Activated CD4-positive, alpha-beta T cell treated with anti-CD3 and anti-CD28 coated beads for 24 hours (primary cell): ENCODE data around the gene VAMP4.
"Not testable (repeated sequence)": the region's sequence is repeated elsewhere in the genome, so short reads cannot be mapped to it uniquely, and the experiment has no call there.

Experiments
- DNase-seq, 2 donors: peaks; one replicate each; pipeline ENCODE4 v3.0.0-alpha.2; 2020; ENCODE audit warnings: low read depth in 2 of 2

Gene VAMP4

DNA sequence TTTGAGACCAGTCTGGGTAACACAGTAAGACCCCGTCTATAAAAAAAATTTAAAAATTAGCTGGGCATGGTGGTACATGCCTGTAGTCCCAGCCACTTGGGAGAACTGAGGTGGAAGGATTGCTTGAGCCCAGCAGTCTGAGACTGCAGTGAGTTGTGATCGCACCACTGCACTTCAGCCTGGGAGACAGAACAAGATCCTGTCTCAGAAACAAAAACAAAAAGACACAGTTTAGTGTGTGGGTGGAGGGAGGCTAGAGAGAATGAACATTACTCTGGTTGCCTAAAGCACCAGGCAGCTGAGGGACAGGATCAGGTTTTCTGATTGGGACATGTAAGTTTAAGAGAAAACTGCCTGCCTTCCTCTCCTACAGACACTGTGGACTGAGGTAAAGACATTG, 42.3 kb downstream of the VAMP4 start:
- no peak for DNase-seq

DNA sequence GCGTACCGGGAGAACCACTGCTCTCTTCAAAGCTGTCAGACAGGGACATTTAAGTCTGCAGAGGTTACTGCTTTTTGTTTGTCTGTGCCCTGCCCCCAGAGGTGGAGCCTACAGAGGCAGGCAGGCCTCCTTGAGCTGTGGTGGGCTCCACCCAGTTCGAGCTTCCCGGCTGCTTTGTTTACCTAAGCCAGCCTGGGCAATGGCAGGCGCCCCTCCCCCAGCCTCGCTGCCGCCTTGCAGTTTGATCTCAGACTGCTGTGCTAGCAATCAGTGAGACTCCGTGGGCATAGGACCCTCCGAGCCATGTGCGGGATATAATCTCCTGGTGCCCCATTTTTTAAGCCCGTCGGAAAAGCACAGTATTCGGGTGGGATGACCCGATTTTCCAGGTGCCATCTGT, 46.1 kb downstream of the VAMP4 start:
- not testable (repeated sequence) for DNase-seq

DNA sequence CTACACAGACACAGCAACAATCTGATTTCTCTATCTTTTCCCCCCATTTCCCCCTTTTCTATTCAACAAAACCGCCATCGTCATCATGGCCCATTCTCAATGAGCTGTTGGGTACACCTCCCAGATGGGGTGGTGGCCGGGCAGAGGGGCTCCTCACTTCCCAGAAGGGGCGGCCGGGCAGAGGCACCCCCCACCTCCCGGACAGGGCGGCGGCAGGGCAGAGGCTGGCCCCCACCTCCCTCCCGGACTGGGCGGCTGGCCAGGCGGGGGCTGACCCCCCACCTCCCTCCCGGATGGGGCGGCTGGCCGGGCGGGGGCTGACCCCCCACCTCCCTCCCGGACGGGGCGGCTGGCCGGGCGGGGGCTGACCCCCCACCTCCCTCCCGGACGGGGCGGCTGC, 48.3 kb downstream of the VAMP4 start:
- DNase-seq: not testable (repeated sequence)

DNA sequence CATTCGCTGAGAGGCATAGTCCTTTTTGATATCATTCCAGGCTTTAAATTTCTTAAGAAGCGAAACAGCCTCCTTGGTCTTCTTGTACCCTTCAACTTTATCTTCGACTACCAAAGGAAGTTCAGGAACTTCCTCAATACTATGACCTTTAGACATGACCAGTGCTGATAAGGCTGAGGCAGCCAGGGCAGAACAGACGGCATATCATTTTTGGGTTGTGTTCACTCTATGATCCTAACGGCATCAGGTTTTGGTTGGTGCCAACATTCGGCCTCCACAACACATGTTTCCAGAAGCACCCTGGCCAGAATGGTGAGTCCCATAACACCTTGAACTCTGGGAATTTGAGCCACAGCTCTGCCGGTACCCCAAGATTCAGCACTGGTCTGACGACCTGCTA, 58.0 kb downstream of the VAMP4 start:
- no peak for DNase-seq

DNA sequence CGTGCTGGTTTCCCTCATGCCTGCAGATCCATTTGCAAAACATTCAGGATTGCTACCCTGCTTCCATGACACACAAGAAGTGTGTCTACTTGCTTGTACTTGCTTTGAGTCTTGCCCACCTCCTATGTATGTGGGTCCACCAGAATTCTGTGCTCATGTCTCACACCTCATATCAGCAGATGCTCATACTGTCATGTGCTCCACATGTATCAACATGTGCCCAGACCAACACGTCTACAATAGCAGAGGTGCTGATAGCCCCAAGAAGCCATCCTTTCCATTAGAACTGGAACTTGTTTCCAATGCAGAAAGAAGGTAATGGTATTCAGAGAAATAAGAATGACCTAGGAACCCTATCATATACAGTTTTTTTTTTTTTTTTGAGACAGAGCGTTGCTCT, 61.5 kb downstream of the VAMP4 start:
- no peak for DNase-seq

DNA sequence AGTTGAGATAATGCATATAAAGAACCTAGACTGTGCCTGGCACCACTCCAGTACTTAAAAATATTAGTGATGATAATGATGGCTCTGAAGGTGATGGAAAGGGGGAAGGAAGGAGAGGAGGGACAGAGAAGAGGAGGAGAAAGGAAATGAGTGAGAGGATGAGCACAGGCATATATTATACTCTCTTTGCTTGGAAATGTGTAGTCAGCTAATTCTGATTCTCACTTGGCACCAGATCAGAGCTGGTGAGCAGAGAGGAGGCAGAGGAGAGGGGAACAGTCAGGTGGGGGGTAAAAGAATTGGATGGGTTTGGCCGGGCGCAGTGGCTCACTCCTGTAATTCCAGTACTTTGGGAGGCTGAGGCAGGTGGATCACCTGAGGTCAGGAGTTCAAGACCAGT, 65.0 kb downstream of the VAMP4 start:
- no peak for DNase-seq

DNA sequence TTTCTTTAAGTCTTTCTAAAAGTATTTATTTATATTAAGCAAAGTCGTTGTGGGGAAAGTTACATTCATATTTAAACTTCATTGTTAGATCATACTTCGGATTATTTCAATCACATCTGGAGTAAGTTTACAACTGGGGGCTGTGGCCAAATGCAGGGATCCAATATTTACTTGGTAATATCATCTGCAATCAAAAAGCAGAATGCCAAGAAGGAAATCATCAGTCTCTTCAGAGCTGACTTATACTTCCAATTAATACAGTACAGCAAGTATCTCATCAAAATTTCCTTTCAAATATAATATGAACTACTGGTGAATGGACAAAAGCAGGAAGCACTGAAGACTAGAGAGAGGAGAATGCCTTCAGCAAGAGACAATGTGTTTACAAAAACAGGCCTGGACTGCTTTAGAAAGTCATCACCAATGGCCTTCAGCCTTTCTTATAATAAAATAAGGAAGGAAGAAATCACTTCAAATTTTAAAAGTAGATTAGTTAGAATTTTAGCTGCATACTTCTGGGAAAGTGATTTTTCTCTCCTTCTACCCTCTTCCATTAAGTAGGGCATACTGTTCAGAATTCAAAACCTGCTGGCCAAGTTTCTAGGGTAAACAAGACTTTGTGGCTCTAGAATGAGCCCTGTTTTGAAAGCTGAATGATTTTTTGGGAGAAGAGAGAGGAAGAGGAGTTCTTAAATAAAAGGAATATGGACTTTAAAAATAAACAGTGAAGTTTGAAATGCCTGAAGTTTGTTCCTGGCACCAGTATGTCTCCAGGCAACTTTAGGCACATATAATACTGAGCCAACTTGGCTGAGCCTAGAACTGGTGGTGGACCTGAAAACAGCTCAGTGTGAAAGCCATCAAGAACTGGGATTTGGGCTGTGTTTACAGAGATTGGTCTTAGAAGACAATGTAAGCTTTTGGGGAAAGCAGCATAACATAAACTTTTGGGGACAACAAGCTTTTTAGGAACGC, 67.1 kb downstream of the VAMP4 start:
- no peak for DNase-seq

DNA sequence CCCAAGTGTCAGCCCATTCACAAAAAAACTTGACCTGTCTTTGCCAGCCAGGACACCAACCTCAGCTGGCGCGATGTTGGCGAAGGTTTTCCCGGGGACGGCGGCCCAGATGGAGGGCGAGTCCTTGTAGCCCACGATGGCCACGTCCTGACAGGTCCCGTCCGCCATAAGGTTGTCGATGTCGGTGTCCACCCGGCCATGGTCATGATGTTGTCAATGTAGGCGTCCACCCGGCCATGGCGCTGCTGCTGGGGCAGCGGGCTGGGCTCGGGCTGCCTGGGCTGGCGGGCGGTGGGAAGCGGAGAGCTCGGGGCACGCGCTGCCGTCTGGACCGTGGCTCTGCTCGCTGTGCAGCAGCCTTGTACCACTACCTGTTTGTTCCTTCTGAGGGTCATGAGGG, 71.1 kb downstream of the VAMP4 start:
- no peak for DNase-seq

DNA sequence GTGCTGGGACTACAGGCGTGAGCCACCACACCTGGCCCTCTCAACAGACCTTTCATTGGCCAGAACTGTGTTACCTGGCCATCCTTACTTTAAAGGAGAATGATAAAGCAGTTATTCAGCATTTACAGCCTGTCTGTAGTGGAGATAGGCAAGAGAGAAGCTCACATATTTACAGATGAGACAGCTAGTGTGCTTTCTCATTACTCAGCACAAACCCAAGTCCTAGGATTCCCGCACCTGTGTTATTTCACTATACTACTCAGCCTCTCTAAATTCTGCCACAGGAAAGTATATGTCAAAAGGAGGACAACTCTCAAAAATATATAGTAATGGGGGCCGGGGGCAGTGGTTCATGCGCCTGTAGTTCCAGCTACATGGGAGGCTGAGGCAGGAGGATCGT, 73.5 kb downstream of the VAMP4 start:
- DNase-seq: no peak

DNA sequence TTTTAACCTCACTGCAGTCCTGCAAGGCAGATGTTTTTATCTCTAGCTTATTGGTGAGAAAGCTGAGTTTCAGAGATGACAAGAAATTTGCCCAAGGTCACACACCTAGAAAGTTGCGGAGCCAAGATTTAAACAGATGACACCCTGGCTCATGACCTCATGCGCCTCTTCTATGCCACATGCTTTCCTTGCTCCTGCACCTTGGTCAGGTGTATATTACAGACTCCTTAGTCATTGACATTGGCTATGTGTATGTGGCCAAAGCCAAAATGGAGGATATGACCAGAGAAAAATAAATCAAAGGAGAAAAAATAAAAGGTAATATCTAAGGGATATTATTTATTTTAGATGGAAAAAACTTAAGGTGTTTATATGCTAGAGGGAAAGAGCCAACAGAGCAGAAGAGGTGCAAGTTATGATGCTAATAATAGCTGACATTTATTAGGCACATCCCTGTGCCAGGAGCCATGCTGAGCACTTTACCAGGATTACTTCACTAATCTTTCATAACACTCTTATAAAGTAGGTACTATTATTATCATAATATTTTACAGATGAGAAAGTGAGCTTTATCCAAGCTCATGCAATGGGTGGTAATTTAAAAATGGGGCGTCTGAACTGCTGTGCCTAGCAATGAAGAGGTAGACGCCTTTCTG, 75.6 kb downstream of the VAMP4 start:
- no peak for DNase-seq

DNA sequence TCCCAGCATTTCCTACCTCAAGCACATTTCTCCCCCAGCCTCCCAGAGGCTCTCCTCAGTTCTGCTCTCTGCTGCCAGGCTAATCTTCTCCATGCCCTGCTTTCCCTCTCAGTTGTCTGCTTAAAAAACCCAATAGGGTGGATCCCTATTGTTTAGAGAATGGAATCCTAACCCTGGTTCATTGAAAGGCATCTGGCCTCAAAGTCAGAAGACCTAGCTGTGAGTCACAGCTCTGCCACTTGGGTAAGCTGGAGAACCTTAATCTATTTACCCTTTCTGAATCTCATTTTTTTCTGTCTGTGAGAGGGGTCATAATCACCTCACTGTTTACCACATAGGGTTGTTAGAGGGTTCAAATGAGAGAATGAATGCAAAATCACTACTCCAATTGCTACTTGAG, 76.9 kb downstream of the VAMP4 start:
- DNase-seq: no peak

DNA sequence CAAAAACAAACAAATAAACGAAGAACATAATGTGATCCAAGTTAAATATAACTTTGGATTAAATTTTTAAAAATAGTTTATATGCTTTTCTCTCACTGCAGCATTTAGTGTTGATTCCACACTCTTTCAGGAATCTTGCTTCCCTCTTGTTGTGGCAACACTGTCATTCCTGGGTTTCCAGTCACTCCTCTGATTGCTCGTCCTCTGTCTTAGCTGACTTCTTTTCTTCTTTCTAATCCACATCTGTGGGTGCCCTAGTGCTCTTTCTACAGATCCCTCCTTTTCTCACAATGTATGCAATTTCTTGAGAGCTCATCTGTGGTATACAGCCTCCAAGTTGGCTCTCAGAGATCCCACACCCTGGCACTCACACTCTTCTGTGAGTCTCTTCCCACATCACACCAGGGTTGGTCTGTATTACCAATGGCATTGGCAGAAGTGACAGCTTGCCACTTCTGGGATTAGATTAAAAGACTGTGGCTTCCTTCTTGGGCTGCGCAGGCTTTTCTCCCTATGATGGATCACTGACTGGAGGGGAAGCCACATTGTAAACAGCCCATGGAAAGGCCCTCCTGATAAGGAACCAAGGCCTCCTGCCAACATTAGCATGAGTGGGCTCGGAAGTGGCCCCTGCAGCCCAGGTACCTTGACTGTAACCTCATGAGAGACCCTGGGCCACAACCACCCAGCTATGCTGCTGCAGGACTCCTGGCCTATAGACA, 77.8 kb downstream of the VAMP4 start:
- DNase-seq: no peak

DNA sequence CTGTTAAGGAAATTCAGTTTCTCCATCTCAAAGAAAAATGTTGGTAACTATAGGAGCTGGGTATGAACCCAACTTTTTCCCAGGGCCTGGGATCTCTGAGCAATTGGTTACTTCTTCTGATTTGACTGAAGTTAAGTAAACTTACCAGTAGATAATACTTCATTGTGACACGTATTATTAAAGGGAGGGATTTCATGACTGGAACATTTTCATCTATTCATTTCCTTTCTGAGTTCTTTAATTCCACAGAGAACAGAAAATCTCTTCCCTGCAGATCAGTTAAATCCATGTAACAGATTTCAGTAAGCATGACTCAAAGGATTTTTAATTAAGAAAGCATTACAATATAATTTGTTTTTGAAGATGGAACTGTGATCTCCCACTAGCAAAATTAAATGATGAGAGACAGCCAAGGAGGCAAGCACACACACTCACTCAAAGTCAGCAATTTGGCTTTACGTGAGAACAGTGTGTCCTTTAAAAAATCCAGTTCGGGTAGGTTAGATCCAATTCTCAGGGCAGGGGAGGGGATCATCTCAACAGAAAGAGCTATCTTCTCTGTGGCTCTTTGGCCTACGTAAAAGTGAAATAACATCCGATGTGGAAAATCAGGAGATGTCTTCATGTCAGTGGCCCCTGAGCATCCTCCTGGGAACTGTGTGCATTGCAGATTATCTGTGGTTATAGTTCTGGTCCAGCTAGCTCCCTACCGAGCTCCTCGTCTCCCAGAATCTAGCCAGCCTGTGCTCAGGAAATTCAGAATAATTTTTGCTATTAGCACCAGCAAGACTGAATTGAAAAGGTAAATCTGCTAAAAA, 78.6 kb downstream of the VAMP4 start:
- no peak for DNase-seq

DNA sequence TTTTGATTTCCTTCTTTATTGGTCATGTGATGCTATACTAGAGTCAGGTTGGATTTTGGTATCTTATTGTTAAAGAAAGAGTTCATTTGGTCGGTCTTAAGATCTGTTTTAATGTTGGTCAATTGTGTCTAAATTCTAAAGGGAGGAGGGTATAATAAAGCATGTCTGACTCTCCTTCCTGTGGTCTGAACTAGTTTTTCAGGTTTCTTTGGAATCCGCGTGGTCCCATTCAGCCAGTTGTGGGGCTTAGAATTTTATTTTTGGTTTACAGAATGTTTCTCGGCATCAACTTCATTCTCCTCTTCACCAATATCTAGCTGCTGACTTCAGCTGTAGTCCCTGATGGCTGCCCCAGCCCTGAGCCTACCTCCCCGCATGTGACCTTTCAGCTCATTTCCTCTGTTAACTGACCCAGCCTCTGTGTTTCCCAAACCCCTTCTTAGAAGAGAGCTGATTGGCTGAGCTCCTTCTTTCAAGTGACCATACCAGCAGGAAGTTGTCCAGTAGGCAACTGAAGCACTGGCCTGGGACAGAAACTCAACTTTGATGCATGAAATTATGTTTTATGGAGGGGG, 80.7 kb downstream of the VAMP4 start:
- DNase-seq: no peak

DNA sequence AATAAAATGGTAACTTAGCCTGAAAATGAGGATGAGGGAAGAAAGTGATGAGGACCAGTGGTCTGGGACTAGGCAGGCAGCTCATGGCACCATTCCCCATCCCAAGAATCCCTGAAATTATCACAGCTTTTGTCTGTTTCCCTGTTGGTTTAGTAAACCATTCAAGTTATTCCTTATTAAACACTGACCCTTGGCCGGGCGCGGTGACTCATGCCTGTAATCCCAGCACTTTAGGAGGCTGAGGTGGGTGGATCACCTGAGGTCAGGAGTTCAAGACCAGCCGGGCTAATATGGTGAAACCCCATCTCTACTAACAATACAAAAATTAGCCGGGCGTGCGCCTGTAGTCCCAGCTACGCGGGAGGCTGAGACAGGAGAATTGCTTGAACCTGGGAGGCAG, 85.7 kb downstream of the VAMP4 start:
- not testable (repeated sequence) for DNase-seq

DNA sequence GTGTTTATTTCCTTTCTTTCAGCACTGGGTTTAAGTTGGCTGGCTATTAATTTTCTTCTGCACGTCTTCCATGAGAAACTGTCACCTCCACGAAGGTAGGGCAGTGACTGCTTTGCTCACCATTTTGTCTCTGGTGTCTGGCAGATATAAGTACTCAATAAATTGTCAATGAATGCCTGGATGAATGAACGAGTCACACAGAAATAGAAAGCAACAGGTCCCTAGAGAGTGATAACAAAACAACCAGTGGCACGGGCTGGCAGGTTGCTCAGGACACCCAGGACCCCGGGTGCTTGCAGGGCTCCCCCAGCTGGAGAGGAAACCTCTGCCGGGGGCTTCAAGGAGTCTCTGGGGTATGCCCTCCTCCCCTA, 86.1 kb downstream of the VAMP4 start:
- DNase-seq: no peak

DNA sequence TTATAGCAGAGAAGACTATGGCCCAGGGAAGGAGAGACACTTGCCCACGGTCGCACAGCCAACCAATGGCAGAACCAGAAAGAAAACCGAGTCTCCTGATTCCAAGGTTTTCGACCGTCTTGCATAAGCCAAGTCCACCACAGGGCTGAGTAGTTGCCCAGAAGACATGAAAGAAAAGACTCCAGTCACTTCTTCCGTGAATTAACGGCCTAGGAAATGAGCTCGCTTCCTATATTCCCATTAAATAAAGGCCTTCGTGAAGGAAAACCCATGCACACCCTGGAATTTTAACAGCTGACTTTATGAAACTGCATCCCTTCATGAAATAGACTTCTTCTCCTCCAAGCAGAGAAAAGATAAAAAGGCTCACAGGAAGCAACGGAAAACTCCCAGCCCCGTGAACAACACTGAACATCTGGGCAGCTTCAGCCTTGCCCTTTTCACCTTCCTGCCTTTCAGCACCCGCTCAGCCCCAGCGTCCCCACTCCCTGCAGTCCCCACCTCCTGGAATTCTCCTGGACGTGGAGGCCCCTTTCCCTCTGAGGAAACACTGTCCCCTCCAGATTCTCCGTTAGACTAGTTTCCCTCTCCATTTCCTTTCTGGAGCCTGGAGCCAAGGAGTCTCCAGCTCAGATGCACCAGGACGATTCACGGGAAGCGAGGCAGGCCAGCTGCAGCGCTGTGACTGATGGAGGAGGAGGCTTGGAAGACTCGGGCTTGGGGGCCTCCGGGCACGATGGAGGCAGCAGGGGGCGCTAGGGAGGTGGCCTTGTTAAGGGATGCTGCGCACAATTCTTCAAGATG, 86.7 kb downstream of the VAMP4 start:
- DNase-seq: peak; percentile 57 to 71

DNA sequence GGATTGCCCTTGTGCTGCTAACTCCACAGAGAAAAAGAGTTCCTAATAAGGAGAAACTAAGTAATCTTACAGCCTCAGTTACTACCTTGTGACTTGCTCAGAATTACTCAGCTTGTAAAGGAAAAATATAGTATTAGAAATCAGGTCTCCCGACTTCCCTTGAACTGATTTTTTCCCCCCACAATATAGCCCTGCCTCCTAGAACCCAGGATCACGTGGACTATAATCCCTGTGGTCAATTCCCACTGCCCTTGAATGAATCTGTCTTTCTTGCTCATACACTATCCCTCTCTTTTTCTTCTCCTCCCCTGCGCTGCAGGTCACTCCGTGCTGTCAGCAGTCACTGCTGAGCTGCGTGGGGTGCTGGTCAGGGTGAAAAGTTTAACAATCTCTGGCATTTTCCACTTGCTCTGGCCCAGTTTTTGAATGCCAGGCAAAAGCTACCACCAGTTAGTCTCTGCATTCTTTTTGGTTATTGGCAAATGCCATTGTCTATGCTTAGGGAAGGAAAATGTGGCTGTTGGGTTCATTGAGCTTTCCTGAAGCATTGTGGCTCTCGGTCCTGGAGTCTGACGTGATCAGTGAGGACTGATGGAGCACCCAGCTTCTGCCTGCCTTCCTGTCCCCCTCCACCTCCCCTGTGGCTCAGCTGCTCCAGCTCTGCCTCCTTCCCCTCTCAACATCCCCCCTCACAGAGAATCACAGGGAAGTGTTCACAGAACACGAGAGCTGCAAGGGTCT, 87.5 kb downstream of the VAMP4 start:
- DNase-seq: no peak

DNA sequence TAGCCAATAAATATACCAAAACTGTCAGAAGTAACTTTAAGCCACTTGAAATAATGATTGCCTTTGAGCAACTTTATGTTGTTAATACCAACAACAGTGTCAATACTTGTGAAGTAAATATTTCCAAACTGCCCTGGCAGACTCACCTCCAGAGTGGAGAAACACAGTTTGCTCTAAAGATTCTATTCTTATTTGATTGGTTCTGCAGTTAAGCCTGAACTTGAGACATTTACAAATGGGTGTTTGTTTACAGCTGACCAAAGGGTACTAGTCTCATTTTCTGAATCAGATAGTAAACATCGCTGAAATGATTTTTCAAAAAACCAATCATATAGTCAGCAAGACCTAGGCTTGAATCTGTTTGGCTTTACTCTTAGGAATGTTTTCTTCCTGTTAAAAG, 88.1 kb downstream of the VAMP4 start:
- DNase-seq: no peak
